NT2/D1 (cell line): Measurements from ENCODE around the gene PHACTR3.

Source experiments
- YY1 ChIP-seq: IDR thresholded peaks from 2 replicates; pipeline ENCODE4 v1.6.1; 2011; ENCODE audit not compliant: insufficient read length, insufficient read depth
- ZNF274 ChIP-seq: IDR thresholded peaks from 2 replicates; pipeline ENCODE4 v1.6.1; 2011; ENCODE audit warnings: mild to moderate bottlenecking, low read depth, low read length

DNA sequence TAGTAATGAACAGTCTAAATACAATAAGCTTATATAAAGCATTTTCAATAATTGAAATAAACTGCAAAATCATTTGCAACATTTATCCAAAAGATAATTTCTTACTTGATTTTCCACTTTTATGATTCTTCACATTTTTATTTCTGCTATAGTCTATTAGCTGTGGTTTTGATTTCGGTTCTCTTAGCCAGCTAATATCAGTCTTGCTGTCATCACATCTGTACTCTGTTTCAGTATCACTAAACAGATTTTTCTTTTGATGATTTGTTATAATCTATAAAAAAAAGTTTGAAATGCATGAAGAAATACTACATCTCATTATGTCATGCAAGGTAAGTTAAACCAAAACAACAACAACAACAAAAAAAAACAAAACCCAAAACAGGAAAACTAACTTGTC is 275.9 kb downstream of the PHACTR3 start:
- TF ChIP-seq YY1 (no peak), ZNF274 (no peak)
